ENCODE results near the gene SHISA9.

SHISA9 gene

GRCh38 chr16:13032911-13033310 lies 131.5 kb downstream of the SHISA9 start:
- DNase-seq, result no peak

DNA sequence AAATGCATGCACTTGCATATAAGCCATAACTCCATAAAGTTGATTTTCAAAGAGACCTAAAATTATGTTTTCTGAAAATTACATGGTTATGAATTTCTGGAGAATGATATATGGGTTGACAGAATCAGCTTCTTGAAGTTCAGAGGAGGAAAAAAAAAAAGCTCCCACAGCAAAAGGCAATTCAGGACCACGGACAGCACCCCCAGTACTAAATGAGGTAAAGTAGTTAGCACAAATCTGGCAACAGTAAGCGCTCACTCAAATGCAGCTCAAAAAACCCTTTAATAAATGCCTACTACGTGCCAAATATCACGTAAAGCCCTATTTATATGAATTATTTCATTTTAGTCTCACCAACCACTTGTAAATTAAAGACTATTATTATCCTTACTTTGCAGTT lies 135.2 kb downstream of the SHISA9 start:
- DNase-seq, result no peak

- DNase-seq, result no peak
Observed at GRCh38 chr16:13038591-13038990, 137.2 kb downstream of the SHISA9 start.

DNA sequence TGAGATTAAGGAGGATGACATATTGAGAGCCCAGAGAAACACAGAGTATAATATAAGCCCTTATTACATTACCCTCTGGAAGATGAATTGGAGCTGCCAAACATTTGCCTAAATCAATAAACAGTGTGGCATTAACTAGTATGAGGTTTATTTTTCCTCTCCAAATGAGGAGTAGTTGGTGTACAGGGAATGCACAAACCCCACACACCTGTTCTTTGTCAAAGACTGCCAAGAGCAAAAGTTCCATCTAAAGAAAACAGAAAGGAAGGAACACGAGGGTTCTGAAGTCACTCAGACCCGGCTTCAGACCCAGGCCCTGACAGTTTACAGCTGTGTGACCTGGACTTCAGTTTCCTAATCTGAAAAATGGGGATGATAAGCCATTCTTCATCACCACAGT lies 138.1 kb downstream of the SHISA9 start:
- no peak for DNase-seq

GRCh38 chr16:13041180-13041579 lies 139.8 kb downstream of the SHISA9 start:
- DNase-seq, result no peak

DNA sequence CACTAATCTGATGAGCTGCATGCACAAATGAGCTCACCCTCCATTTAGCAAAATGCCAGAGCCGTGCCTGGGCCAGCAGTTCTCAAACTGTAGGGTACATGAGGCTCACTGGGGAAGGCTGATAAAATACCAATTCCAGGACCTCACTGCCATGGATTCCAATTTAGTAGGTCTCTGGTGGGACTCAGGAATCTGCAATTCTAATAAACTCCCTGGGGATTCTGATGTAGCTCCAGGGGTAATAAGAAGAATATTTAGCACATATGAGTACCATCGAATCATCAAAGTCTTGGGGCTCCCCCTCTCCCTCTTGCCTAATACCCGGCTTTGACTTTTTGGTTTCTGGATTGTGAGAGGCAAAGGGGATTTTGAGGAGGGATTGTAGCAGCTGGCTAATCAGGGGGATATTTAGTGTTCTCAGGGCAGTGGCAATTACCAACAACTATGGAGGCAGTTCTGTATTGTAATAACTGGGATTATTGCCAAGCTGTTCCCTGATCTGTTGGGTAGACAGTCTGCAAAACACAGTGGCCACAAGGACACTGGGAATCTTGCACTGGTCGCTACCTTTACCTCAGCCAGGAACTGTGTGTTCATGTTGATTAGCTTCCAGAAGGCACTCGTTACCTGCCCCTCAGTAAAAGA lies 140.4 kb downstream of the SHISA9 start:
- no peak for DNase-seq

- DNase-seq, result no peak
Observed at GRCh38 chr16:13042291-13042685, 140.9 kb downstream of the SHISA9 start.

DNA sequence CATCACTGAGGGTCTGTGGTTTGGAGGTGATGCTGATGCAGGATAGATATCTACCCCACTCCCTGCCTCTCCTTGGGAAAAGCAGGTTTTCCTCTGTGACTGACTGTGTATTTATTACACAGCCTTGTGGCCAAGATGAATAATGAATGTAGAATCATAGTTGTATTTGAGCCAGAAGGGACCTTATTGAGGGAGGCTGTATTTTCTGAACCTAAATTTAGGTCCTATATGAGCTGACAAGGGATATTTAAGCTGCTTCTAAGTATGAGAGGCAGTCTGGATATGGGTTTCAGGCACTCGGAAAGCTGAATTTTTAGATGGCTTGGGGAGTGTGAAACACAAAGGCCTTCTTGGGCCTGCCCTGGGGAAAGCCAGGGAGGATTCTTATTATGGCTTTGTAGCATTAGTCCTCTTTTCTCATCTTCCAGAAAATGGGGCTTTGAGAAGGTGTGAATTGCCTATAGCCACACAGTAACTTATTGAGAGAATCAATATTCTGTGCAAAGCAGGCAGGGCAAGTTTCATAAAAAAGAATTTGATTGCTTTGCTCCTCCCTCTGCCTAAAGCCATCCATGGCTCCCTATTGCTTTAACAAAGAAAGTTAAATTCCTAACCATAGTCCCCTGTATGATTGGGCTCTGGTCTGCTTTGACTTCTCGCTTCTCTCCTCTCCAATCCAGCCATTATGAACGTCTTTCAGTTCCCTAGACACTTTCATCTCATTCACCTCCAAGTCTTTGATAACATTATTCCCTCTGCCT lies 144.8 kb downstream of the SHISA9 start:
- no peak for DNase-seq

DNA sequence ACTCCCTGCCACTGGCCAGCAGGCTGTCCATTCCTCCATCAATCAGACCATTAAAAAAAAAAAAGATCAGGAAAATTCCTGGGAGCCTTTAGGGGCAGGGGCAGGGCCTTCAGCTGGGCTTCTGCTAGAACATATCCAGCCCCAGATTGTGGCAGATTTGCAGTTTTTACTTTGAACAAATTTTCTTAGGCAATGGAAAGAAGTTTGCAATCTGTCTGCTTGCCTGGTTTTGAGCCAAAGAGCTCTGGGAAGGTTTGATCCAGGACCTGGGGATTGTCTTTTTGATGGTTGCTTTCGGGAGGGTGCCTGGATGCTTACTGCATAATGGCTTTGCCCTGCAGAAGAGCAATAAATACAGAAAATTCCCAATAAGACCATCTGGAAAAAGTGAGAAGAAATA lies 145.9 kb downstream of the SHISA9 start:
- DNase-seq, result no peak

GRCh38 chr16:13049688-13050087 lies 148.3 kb downstream of the SHISA9 start:
- no peak for DNase-seq

GRCh38 chr16:13052431-13052830 lies 151.0 kb downstream of the SHISA9 start:
- DNase-seq, result no peak

DNA sequence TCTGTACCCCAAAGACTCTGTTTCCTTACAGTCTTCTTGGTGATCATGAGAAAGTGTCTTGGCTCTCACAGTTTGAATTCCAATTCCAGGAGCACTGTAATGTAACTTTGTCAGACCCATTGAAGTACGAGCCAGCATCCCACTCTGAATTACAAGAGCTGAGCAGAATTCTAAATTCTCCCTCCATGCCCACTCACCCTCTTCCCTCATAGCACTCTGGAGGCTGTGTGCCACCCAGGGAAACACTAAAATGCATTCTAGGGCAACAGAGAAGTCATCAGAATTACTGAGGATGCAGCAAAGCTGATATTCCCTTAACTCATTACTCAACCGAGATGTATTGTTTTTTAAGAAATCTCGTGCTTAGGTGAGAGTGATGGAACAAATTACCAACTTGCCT lies 154.1 kb downstream of the SHISA9 start:
- no peak for DNase-seq

GRCh38 chr16:13056607-13057006 lies 155.2 kb downstream of the SHISA9 start:
- no peak for DNase-seq

GRCh38 chr16:13060932-13061331 lies 159.5 kb downstream of the SHISA9 start:
- DNase-seq, result no peak

- no peak for DNase-seq
Observed at GRCh38 chr16:13061691-13062090, 160.3 kb downstream of the SHISA9 start.

DNA sequence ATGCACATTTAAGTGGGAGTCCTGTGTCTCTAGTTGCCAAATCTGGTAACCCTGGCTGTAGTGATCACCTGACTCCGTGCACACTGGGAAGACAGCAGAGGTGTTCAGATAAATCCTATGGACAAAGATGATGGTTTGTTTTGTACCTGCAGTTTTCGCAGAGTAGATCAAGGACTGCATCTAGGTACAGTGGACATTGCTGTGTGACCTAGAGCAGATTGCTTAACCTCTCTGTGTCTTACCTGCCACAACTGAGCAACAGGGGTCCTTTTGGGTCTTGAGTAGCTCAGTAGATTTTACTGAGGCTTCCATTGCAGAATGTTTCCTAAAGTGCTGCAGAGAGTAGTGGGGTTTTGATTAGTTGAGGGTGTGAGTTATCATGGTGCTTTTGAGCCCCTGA lies 160.8 kb downstream of the SHISA9 start:
- DNase-seq, result no peak

GRCh38 chr16:13063457-13063856 lies 162.1 kb downstream of the SHISA9 start:
- no peak for DNase-seq

- no peak for DNase-seq
Observed at GRCh38 chr16:13064821-13065220, 163.4 kb downstream of the SHISA9 start.

DNA sequence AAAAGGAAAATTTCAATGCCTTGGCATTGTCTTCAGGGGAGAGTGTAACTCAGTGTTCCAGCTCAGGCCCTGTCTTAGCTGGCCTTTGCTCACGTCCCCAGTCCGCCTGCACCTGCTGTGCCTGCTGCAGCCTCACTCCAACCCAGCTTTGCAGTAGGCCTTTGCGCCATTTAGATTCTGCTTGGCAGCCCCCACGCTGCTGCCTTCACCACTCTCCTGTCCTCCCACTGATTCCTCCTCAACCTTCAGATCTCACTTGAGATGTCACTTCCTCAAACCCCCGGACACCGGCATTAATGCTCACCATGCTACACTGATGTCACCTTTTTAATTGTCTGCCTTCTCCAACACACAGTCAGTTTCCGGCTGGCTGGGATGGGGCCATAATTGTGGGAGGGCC lies 166.2 kb downstream of the SHISA9 start:
- DNase-seq, result no peak

DNA sequence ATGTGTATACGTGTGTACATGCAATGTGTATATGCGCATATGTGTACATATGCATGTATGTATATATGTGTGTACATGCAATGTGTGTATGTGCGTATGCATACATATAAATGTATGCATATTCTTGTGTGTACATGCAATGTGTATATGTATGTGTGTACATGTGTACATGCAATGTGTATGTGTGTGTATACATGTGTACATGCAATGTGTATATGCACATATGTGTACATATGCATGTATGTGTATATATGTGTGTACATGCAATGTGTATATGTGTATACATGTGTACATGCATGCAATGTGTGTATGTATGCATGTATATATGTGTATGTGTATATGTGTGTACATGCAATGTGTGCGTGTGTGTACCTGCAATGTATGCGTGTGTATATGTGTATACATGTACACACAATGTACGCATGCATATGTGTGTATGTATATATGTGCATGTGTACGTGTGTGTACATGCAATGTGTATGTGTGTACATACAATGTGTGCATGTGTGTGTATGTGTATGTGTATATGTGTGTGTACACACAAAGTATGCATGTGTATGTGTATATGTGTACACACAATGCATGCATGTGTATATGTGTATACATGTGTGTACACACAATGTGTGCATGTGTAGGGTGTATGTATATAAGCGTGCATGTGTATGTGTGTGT lies 167.7 kb downstream of the SHISA9 start:
- no peak for DNase-seq

- DNase-seq, result no peak
Observed at GRCh38 chr16:13070268-13070667, 168.9 kb downstream of the SHISA9 start.

GRCh38 chr16:13076878-13077277 lies 175.5 kb downstream of the SHISA9 start:
- DNase-seq, result no peak

DNA sequence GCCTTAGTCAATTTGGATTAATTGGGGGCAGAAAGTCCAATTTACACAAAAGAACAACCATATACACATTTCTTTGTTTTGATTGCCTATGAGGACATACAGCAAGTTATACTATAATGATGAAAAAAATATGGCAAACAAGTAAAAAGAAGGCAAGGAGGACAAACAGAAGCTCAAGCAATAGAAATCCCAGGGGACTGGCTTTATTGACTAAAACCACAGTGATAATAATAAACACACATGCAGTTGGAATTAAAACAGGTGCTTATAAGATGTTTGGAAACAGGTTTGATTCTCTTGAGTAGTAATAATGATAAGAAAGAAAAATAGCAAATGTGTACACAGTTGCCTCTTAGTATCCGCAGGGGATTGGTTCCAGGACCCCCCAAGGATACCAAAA lies 176.4 kb downstream of the SHISA9 start:
- DNase-seq, result no peak

DNA sequence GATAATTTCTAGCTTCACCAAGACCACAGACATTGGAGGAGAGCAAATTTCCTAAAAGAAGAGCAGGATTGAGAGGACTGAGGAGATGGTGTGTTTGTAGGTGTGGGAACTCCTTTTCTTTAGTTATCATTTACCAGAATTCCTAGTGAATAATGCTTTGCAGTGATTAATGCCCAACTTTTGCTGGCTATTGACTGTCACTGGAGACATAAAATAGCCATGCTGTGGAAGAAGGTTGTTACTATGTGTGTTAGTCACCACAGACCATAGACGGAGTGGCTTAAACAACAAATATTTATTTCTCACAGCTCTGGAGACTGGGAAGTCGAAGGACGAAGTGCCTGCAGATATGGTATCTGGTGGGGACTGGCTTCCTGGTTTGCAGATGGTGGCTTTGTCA lies 179.1 kb downstream of the SHISA9 start:
- DNase-seq, result no peak
